HepG2 (cell line): ENCODE measurements around the gene ARMH1. TPM values are rescaled to one million over a fixed set of nuclear protein-coding genes. Genes with fewer than 3 reads are reported as not detected.

Experiments used
- ATM ChIP-seq: fragments of 450-650 bp; IDR thresholded peaks from 2 replicates; pipeline ENCODE4 v1.7.1; 2017; ENCODE audit warnings: mild to moderate bottlenecking, borderline replicate concordance
- BORCS8-MEF2B ChIP-seq: sonication (generic); formaldehyde crosslinking; IDR thresholded peaks from 2 replicates; pipeline ENCODE4 v1.8.0; 2022; ENCODE audit warnings: mild to moderate bottlenecking, missing genetic modification reagents
- CEBPG ChIP-seq: IDR thresholded peaks from 2 replicates; pipeline ENCODE4 v1.6.1; 2016
- DMTF1 ChIP-seq: sonication (generic); formaldehyde crosslinking; IDR thresholded peaks from 2 replicates; pipeline ENCODE4 v1.4.0; 2020; ENCODE audit warnings: mild to moderate bottlenecking, missing genetic modification reagents
- GPN1 ChIP-seq: sonication (generic); formaldehyde crosslinking; IDR thresholded peaks from 2 replicates; pipeline ENCODE4 v1.5.1; 2020; ENCODE audit warnings: missing genetic modification reagents, borderline replicate concordance
- NFKBIZ ChIP-seq: IDR thresholded peaks from 2 replicates; pipeline ENCODE4 v1.6.1; 2018; ENCODE audit warnings: missing genetic modification reagents, missing compliant biosample characterization
- RERE ChIP-seq: IDR thresholded peaks from 2 replicates; pipeline ENCODE4 v1.6.1; 2016; ENCODE audit warnings: low read depth, missing genetic modification reagents, missing compliant biosample characterization
- STAT5B ChIP-seq: sonication (generic); formaldehyde crosslinking; IDR thresholded peaks from 2 replicates; pipeline ENCODE4 v1.4.0; 2020; ENCODE audit warnings: missing genetic modification reagents
- TBL1XR1 ChIP-seq: fragments of 150-350 bp; IDR thresholded peaks from 2 replicates; pipeline ENCODE4 v1.6.1; 2014; ENCODE audit warnings: borderline replicate concordance, low read length; ENCODE audit not compliant: partially characterized antibody
- THAP7 ChIP-seq: sonication (generic); formaldehyde crosslinking; IDR thresholded peaks from 2 replicates; pipeline ENCODE4 v1.8.1; 2023; ENCODE audit warnings: mild to moderate bottlenecking, missing genetic modification reagents
- TRIM24 ChIP-seq: sonication (generic); formaldehyde crosslinking; IDR thresholded peaks from 2 replicates; pipeline ENCODE4 v1.8.0; 2022; ENCODE audit warnings: mild to moderate bottlenecking, missing genetic modification reagents
- ZBTB44 ChIP-seq: sonication (generic); formaldehyde crosslinking; IDR thresholded peaks from 2 replicates; pipeline ENCODE4 v1.4.0; 2020; ENCODE audit warnings: missing genetic modification reagents
- ZBTB7B ChIP-seq: sonication (generic); formaldehyde crosslinking; IDR thresholded peaks from 2 replicates; pipeline ENCODE4 v1.4.0; 2020; ENCODE audit warnings: missing genetic modification reagents
- ZNF549 ChIP-seq: sonication (generic); formaldehyde crosslinking; IDR thresholded peaks from 2 replicates; pipeline ENCODE4 v1.5.0; 2020; ENCODE audit warnings: missing genetic modification reagents
- ZNF556 ChIP-seq: sonication (generic); formaldehyde crosslinking; IDR thresholded peaks from 2 replicates; pipeline ENCODE4 v1.4.0; 2020; ENCODE audit warnings: mild to moderate bottlenecking, missing genetic modification reagents, borderline replicate concordance
- ZNF891 ChIP-seq: sonication (generic); formaldehyde crosslinking; IDR thresholded peaks from 2 replicates; pipeline ENCODE4 v1.5.0; 2020; ENCODE audit warnings: mild to moderate bottlenecking, missing genetic modification reagents
- ZSCAN22 ChIP-seq: sonication (generic); formaldehyde crosslinking; IDR thresholded peaks from 2 replicates; pipeline ENCODE4 v1.4.0; 2020; ENCODE audit warnings: mild to moderate bottlenecking, missing genetic modification reagents
- polyA plus RNA-seq, 8 experiments: library from polyadenylated mRNA; depleted of rRNA in 3 of 8; stranded (reverse) in 7 of 8; unstranded in 1 of 8; fragments of >200 nt; fragmentation: Illumina TruSeq in 4 of 8; extraction: Trizol in 4 of 8; gene quantifications; 2 replicates each; pipeline versions ENCODE4 v1.2.1 to v1.2.3, GENCODE V29; 2011 to 2016; ENCODE audit warnings: low read depth in 4 of 8, missing spikeins in 1 of 8, mixed read lengths in 1 of 8; ENCODE audit not compliant: insufficient read depth in 1 of 8
- total RNA-seq, 5 experiments: library from RNA; depleted of rRNA; stranded (reverse); fragments of >200 nt; fragmentation: Illumina TruSeq; extraction: Trizol; gene quantifications; 2 replicates each; pipeline ENCODE4 v1.2.3, GENCODE V29; 2016; ENCODE audit warnings: low read depth in 1 of 5

ARMH1 gene
- total and polyA plus RNA-seq, 2 of the 13 experiments (the other 11 are each of a cell fraction or from before 2014, with no cell fraction given), result 0.69 TPM; not detected in 1

GRCh38 chr1:44701141-44701573, 26.6 kb downstream of the ARMH1 start (continued):
- TF ChIP-seq RERE (peak; percentile 69; the same call in 1 of the 2 replicates), NFKBIZ (CRISPR knock-in tag) (no peak; the same call in 1 of the 2 replicates), TRIM24 (no peak), ATM (no peak), CEBPG (CRISPR knock-in tag) (peak; percentile 67), ZNF549 (CRISPR knock-in tag) (no peak), ZNF556 (CRISPR knock-in tag) (0 out of 2 replicates have a peak, but pooled peaks have one; percentile 25), THAP7 (CRISPR knock-in tag) (no peak), STAT5B (CRISPR knock-in tag) (no peak), ZBTB7B (CRISPR knock-in tag) (no peak), TBL1XR1 (no peak), GPN1 (CRISPR knock-in tag) (no peak), DMTF1 (CRISPR knock-in tag) (0 out of 2 replicates have a peak, but pooled peaks have one; percentile 17), BORCS8-MEF2B (CRISPR knock-in tag) (peak; percentile 55; the same call in 1 of the 2 replicates), ZNF891 (no peak), ZBTB44 (CRISPR knock-in tag) (no peak), ZSCAN22 (CRISPR knock-in tag) (0 out of 2 replicates have a peak, but pooled peaks have one; percentile 32)
